GM19455 (cell line): ENCODE results near the gene NRF1.
"Not testable (repeated sequence)": the region's sequence is repeated elsewhere in the genome, so short reads cannot be mapped to it uniquely, and the experiment has no call there.

Experiments
- ATAC-seq: cut with Tn5 transposase; IDR thresholded peaks from one replicate; pipeline ENCODE4 v1.9.1; 2021; ENCODE audit not compliant: unreplicated experiment

NRF1 gene

GRCh38 chr7:129780257-129780973, 168.9 kb downstream of the NRF1 start:
- no peak for ATAC-seq

DNA sequence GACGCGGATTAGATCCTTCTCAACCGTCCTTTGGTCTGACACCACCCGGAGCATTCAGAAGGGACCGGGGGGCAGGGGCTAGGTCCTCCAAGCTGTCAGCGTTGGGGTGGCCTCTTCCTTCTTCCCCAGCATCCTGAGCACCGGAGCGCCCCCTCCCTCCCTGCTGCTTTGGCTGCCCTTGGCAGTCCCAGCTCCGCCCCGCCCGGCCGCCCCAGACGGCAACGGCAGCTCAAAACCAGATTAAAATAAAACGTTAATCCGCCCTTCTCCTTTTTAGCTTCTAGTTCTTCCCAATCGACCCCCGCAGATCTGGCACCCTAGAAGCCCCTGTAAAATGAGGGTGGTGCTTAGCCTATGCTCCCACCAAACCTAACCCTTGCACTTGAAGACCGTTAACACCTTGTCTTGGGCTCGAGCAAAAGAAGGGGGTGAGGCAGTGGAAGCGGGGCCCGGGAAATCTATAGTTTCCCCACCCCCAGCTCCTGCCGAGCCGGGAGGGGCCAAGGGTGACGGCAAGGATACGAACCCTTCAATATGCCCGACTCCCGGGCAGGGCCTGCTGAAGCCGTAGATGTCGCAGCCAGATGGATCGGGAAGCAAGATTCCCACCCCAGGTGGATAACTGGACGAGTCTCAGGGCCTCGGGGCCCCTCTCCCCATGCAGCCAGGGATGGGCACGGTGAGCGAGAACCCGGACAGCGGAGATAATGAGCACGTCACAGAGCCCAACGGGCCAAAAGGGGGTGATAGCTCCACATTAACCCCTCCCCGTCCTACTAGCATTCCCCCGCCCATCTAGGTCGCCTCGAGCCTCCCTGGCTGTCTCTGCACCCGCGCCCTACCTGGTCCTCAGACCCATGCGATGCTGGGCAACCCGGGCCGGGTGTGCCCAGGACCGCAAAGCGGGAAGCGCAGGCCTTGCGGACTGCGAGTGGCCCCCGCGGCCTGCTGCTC, 169.7 kb downstream of the NRF1 start:
- ATAC-seq = no peak

DNA sequence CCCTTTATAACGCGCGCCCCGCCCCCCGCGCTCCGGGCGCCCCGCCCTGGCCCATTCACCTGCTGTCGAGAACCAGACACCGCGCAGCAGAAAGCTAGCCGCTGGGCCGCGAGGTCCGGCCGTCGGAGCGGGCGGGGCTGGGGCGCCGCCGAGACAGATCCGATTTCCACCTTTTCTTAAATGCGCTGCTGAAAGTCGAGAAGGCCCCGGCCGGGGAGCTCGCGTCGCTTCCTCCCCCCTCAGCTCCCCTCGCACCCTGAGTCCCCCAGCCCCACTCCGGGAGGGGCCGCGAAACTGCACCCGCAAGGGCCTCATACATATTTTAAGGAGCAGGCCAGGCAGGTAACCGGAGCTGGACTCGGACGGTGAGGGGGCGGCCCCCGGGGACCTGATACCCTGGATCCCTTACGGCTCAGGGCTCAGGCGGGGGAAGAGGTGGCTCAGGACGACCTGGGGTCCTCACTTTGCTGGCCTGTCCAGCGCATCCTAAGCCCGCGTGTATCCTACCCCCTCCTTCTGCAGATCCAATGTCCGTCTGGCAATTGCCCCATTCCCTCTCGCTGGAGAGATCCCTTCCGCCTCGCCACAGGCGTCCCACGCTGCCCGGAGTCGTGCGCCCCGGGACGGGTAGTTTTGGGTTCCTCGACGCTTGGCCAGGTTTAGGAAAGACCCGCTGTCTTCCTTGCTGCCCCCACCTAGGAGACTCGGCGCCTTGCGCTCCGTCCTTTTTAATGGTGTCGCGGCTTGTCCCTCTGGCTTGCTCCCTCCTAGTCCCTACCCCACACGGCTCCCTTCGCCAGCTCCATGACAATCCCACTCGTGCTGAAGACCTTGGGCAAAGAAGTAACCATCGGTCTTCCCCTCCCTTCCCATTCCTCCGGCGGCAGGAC, 170.7 kb downstream of the NRF1 start:
- ATAC-seq = no peak

DNA sequence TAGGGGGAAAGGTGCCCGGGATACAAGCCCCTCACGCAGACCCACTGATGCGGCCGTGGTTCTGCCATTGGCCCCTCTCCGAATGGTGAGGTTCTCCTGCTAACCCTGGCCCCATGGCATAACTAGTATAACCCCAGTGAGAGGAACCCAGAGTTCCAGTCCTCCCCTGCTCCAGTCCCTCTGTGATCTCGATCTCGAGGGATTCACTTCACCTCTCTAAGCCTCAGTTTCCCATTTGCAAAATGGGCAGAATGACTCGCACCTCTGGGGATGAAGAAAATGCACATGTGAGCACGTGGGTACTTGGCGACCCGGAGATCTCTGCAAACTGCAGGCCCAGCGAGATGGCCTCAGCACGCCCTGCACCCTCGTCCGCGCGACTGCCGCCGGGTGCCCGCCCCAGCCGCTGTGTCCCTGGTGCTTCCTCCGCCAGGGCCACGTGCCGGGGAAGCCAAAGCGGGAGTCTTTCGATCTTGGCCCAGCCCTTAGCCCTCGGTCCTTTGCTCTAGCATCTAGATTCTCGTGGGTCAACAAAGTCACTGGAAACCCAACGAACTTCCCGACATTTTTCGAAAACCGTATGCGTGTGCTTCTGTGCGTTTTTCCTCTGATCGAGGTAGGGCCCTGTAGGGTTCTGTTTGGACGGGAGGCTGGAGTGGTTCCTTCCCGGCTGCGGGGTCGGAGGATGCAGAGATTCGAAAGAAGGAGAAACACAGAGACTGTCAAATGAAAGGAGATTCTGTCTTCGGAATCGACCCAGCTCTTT, 171.5 kb downstream of the NRF1 start:
- no peak for ATAC-seq

- ATAC-seq = no peak
Measured at GRCh38 chr7:129783584-129783919, 172.0 kb downstream of the NRF1 start.

DNA sequence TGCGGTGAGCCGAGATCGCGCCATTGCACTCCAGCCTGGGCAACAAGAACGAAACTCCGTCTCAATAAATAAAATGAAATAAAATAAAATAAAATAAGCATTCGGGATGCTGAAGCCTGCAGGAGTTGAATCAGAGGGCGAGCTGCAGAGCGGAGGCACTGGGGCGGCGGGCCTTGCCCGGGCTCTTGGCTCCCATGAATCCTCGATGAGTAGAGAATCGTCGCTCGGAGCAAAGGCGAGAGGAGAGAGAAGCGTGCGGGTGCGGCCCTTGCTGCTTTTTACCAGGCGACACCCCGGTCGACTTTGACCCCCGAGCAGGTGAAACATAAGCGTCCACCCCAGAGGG, 172.9 kb downstream of the NRF1 start:
- no peak for ATAC-seq

GRCh38 chr7:129784783-129785684, 173.5 kb downstream of the NRF1 start:
- ATAC-seq = no peak

GRCh38 chr7:129785685-129786514, 174.4 kb downstream of the NRF1 start:
- ATAC-seq = no peak

DNA sequence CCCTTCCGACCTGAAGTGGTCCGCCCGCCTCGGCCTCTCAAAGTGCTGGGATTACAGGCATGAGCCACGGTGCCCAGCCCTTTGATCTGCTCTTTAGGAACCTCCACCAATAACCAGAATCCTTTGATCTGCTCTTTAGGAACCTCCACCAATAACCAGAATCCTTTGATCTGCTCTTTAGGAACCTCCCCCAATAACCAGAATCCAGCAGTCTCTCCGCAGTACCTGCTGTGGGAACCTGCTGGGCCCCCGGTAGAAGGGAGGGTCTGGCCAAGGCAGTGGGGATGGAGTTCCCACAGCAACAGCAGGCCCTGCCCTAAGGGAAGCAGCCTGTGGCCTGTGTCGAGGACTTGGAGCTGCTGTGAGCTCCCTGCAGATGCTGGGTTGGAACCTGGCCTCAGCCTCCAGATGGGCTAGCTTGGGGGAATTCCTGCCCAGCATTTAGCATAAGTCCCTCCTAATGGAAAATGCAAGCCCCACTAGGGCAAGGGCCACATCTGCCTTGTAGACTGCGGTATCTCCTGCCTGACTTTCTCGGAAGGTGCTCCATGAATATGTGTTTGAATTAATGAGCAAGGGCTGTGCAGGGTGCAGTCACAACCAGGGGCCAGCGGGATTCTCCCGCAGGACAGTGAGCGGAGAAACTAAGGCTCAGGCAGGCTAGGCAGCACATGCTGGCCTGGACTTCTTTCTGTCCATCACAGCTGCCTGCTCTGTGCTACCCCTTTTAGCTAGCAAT, 175.5 kb downstream of the NRF1 start:
- ATAC-seq = no peak

DNA sequence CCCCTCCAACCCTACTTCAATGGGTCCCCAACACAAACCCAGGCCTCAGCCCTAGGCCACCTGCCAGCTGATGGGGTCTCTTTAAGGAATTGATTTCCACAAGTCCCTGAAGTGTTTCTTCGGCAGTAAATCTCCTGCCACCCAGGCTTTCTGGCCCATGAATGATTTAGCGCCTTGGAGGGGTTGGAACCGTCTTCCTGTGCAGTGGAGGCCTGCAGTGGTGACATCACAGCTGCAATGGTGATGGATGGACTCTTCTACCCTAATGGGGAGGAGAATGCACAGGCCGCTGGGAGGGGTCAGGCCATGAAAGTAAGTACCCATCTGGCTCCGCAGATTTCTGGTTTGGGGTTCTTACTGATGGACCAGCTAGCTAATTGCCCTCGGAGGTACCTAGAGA, 177.5 kb downstream of the NRF1 start:
- no peak for ATAC-seq

- ATAC-seq = no peak
Measured at GRCh38 chr7:129789652-129790051, 178.1 kb downstream of the NRF1 start.

- no peak for ATAC-seq
Measured at GRCh38 chr7:129790136-129790535, 178.6 kb downstream of the NRF1 start.

- ATAC-seq = no peak
Measured at GRCh38 chr7:129792721-129793120, 181.2 kb downstream of the NRF1 start.

- ATAC-seq = no peak
Measured at GRCh38 chr7:129793506-129794310, 182.2 kb downstream of the NRF1 start.

DNA sequence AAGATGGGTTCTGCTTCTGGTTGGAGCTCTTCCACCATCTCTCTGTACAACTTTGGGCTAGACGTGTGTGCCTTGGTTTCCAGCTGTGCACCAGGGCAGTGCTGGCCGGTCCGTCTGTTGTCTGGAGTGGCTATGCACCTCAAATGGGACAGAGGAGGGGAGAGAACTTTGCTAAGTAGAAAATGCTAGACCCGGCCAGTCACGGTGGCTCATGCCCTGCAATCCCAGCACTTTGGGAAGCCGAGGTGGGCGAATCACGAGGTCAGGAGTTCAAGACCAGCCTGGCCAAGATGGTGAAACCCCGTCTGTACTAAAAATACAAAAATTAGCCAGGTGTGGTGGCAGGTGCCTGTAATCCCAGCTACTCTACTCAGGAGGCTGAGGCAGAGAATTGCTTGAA, 182.9 kb downstream of the NRF1 start:
- not testable (repeated sequence) for ATAC-seq

DNA sequence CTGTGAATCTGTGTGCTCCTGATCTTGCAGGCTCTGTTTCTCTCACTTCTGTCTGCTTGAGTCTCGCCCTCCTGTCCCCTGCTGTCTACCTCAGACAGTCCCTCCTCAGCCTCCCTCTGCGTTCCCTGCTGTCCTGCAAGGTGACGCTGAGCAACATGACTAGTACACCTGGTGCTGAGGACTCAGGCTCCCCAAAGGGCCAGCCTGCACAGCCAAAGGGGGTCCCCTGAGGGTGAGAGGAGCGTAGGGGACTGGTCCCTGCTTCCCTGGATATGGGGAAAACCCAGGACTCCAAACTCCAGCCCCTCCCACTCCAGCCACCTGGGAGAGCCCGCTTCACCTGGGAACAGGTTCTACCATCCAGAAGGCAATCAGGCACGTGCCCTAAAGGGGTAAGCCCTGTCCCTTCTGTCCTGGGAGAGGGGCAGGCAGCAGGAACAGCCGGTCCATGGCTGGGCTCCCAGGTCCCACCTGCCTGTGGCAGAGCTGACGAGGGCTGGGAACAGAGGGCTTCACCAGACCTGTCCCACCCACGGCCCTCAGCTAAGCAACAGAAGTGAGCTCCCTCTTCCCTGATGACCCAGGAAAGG, 184.8 kb downstream of the NRF1 start:
- no peak for ATAC-seq

- no peak for ATAC-seq
Measured at GRCh38 chr7:129797214-129797789, 185.8 kb downstream of the NRF1 start.
